GM10847 (cell line): ENCODE measurements around the gene PAPOLB.

ENCODE experiments used
- POLR2A ChIP-seq: IDR thresholded peaks from 2 replicates; pipeline ENCODE4 v1.6.1; 2011; ENCODE audit not compliant: insufficient read length; ENCODE audit errors: extremely low read depth

Gene PAPOLB

DNA sequence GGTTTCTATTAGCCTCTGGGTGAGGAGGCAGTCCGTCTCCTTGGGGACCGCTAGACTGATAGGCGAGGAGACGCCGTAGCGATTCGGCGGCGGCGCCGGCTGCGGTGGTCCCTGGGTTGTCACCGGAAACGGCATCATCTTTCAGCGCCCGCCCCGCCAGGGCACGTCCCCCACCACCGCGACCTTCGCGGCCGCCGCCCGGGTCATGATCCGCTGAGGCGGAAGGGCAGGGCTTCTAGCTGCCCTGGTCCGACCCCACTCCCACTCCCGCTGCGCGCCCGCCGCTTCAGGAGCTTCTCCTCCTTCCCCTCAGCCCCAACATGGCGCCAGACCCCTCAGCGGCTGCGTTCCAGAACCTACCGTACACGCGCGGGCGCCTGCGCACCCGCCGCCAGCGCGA, at the start of gene PAPOLB:
Gene PAPOLB (minus strand): TSS at position 358 of the 400 bp plus-strand sequence. CDS start 220 bp downstream, at position 138.
- TF ChIP-seq POLR2A = no peak

DNA sequence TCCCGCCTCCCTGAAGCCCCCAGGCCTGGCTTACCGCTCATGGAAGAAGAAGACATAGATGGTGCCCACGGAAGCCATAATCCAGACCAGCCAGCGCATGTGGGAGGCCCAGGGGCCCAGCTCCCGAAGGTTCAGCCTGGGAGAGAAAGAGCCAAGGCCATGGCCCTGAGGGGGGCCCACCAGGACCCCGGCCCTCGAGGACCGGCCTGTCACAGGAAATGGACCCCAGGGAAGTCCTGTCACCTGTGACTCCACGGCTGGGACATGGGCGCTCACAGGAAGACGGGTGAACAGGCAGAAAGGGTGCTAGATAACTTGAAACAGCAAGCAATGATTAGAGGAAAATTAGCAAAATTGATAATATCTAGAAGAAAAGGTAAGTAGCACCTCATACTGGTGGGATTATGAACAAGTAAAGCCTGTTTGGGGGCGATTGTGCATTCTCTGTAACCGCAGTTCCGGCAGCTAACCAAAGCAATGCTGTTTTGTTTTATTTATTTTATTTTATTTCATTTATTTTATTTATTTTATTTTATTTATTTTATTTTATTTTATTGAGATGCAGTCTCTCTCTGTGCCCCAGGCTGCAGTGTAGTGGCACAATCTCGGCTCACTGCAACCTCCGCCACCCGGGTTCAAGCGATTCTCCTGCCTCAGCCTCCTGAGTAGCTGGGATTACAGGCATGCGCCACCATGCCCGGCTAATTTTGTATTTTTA, 49.4 kb upstream of the PAPOLB start:
- TF ChIP-seq POLR2A = no peak

DNA sequence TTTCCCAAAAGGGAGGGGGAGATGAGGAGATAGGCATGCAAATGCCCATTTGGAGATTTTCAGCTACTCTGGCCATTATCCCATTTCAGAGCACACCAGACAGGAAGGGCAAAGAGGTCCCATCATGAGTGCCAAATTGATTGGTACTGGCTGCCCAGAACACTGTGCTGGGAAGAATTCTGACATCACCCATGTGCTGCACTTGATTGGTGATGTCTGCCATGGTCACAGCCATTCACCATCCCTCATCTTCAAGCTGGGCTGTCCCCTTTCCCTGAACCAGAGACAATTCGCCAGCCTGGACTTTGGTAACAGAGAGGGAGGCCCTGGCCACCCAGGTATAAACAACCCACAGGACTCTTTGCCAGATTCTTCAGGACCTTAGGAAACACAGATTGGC, 44.9 kb upstream of the PAPOLB start:
- no peak for TF ChIP-seq POLR2A

DNA sequence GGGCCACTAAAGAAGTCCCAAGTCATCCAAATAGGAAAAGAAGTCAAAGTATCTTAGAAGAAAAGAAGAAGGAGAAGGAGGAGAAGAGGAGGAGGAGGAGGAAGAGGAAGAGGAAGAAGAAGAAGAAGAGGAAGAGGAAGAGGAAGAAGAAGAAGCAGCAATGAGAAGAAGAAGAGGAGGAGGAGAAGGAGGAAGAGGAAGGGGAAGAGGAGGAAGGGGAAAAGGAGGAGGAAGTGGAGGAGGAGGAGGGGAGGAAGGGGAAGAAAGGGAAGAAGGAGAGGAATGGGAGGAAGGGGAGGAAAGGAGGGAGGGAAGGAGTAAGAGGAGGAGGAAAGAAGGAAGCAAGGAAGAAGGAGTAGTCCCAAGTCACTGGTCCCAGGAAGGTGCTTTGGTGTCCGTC, 43.3 kb upstream of the PAPOLB start:
- no peak for TF ChIP-seq POLR2A

DNA sequence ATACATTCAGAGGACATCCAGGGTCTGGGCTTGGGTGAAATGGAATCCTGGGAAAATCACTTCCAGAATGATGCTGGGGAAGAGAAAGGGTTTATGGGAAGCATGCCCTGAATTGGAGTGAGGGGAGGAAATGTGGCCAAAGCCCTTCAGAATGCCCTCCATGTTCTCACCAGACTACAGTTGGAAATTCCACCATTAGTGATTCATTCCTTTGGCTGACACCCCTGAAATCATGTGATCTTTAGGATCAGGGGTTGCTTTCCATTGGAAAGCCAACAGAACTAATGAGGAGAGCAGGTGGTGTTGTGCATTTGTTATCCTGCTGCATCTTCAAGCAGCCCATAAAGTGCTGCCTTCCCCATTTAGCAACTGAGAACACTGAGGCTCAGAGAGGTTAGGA, 42.5 kb upstream of the PAPOLB start:
- no peak for TF ChIP-seq POLR2A

DNA sequence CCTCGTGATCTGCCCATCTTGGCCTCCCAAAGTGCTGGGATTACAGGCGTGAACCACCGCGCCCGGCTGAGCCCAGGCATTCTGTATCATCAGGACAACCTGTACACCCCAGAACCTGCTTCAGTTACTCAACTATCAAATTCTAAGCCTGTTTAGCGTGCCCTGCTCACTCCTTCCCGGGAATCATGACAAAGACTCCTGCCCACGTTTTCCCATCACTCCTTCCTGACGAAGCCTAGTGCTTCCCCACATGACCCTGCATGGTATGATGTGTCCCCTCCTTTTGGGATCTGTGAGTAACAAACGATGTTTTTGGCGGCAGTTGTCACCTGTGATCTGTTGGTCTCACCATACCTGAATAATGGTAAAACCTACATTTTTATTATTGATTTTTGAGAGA, 33.9 kb upstream of the PAPOLB start:
- no peak for TF ChIP-seq POLR2A

DNA sequence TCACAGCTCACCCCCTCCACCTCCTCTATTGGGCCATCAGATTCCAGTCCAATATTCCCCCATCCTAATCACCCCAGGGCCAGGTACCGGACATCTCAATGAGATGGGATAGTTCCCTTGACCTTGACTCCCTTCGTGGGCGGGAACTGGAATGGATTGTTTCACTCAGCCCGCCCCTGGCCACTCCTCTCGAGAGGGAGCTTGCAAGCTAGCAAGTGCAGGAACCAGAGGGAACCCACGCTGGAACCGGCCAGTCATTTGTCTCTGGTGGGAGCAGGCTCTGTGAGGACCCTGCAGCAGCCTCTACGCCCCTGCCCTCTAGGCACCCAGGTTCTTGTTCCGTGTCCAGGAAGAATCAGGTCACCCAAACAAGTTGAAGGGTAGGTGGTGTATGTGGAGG, 32.7 kb upstream of the PAPOLB start:
- TF ChIP-seq POLR2A = no peak

DNA sequence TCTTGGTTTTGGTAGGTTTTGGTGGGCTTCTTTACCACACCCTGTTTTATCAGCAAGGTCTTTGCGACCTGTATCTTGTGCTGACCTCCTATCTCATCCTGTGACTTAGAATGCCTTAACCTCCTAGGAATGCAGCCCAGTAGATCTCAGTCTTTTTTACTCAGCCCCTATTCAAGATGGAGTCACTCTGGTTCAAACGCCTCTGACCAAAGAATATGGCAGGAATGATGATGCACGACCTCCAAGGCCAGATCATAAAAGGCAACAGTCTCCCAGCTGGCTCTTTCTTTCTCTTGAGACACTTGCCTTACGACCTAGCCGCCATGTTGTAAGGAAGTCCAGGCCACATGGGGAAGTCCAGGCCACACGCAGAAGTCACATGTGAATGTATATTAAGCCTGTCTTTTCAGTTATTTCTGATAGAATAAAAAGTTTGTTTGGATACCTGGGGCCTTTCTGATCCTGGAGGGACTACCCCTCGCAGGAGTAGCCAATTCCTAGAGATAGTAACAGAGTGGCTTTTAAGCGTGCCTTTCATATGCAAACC, 32.2 kb upstream of the PAPOLB start:
- no peak for TF ChIP-seq POLR2A

DNA sequence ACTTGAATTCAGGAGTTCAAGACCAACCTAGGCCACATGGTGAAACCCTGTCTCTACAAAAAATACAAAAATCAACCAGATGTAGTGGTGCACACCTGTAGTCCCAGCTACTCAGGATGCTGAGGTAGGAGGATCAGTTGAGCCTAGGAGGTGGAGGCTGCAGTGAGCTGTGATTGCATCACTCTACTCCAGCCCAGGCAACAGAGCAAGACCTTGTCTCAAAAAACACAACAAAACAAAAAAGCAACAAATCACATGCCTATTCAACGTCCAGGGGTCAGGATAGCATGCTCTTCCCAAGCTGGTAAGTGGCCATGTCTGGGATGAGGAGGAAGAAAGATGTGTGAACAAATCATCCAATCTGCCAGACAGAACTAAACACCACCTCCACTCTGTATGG, 27.9 kb upstream of the PAPOLB start:
- no peak for TF ChIP-seq POLR2A

DNA sequence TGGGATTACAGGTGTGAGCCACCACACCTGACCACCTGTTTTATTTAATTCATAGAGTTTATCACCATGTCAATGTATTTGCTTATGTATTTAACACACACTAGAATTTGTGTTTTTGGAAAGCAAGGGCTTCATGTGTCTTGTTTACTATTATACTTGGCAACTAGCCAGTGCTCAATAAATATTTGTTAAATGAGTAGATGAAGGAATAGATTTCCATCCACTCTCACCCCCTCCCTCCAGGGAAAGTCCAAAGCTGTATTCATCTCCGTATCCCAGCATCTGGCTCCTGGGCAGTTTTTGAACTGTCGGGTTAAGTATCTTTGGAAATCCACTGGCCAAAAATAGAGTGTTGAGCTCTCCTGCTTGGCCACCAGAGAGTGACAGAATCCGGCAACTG, 26.3 kb upstream of the PAPOLB start:
- TF ChIP-seq POLR2A = no peak

DNA sequence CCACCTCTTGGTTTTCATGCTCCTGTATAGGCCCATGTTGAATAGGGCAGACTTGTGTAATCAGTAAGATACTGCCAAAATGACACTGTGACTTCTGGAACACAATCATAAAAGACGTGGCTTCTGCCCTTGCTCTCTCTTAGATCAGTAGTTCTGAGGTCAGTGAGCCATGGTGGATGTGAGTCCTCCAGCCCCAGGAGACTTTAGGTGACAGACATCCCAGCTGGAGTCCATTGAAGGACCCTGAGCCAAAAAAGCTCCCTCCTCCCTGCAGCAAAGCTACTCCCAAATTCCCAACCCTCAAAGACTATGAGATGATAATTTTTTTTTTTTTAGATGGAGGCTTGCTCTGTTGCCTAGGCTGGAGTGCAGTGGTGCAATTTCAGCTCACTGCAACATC, 24.8 kb upstream of the PAPOLB start:
- no peak for TF ChIP-seq POLR2A

DNA sequence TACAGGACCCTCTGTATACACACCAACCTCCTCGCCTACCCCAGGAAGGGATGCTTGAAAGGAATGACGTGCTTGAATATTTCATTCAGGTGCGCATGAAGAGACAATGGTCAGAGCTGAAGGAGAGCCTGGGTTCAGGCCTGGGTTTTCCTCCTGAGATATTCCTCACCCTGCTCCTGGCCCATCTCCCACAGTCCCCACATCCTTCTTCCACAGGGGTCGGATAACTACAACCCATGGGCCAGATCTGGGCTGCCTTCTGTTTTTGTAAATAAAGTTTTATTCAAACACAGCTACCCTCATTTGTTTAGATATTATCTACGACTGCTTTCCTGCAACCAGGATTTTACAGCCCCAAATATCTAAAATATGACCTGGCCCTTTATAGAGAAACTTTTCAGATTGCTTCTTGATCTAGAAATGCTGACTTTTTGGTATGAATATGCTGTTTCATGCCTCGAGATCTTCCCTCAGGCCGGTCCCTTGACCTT, 23.5 kb upstream of the PAPOLB start:
- no peak for TF ChIP-seq POLR2A

DNA sequence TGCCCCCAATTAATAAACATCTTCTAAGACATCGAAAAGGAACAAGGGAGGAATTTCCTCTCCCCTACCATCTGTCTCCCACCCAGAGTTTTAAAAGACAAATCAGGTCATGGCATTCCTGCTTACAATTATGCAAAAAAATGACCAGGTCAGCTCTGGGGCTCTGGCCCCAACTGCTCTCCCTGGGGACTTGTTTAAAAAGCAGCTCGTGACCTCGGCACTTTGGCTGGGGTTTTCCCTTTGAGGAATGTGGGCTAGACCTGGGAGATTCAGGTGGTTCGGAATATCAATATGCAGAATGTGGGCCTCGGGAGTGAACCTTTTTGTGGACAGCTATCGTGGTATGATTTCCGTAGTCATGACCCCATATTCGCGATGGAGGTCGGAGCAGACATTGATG, 22.3 kb upstream of the PAPOLB start:
- TF ChIP-seq POLR2A = no peak

DNA sequence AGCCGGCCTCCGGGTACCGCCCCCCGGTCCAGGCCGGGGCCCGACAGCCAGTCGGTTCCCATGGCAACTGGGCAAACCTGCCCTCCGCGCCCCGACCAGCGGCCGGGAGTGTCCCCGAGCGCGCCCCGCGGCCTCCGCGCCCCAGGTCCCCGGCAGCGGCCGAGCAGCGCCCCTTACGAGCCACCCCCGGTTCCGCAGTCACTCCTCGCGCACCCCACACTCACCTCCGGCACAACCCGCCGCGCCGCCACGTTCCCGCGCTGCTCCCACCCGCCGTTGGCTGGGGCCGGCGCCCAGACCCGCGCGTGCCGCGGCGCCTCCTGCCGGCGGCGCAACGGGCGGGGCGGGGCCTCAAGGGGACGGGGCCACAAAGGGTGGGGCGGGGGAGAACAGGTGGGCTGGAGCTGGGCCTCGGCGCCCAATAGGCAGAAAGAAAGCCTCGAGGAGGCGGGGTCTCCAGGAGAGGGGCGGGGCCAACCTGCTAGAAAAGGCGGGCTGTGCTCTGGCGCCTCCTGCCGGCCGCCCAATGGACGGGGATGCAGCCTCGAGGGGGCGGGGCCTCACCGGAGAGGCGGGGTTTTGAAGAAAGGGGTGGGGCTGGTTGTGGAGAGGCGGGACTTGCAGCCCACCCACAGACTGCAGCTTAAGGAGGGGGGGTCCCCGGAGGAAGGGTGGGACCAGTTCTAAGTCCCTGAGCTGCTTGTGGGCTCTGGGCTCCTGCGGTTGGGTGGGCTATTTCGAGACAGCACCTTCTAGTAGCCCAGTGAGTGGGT, 21.7 kb upstream of the PAPOLB start, which contains the start of gene RADIL:
Gene RADIL (minus strand): TSS at position 345 of the 773 bp plus-strand sequence. CDS start 5,577 bp downstream, outside the sequence.
- no peak for TF ChIP-seq POLR2A

DNA sequence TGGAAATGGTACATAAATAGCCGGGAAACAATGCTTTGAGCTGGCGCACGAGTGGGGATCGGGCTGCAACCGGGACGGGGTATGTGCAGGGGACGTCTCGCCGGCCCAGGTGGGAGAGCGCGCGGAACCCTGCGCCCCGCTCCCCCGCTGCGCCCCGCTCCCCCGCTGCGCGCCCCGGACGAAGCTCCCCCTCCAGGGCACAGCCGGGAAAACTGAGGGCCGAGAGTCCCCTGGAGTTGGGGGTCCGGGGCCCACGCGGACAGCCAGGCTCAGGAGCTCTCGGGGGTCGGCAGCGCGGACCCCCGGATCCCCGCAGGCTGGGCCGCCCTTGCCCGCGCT, 21.2 kb upstream of the PAPOLB start:
- TF ChIP-seq POLR2A = no peak
